Midbrain (tissue), 1 donor: ENCODE data around the gene ARHGAP28.

ENCODE experiments used
- DNase-seq: peaks from one replicate; lab custom pipeline; 2025; lab: John Stamatoyannopoulos, UW

Gene ARHGAP28

GRCh38 chr18:6874315-6874714 lies 144.8 kb downstream of the ARHGAP28 start:
- no peak for DNase-seq

- no peak for DNase-seq
These were observed 146.2 kb downstream of the ARHGAP28 start for GRCh38 chr18:6875749-6876148.

DNA sequence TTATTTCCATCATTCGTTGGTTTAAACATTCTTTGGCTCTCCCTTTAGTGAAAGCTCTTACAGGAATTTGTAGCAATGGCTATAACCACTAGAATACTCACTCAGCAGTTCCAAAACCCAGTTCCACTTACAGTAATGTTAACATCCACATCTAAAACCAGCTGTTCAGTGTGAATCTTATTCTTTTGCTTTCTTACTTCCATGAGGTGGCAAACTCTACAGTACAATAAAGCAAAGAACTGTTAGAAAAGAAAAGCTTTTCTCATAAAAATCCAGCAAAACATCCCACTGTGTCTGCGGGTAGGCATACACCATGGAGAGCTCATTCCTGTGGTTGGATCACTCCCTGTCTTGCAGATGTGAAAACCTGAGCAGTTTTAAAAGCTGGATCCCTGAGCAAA lies 147.1 kb downstream of the ARHGAP28 start:
- DNase-seq = no peak

- DNase-seq = no peak
These were observed 147.8 kb downstream of the ARHGAP28 start for GRCh38 chr18:6877288-6877687.

DNA sequence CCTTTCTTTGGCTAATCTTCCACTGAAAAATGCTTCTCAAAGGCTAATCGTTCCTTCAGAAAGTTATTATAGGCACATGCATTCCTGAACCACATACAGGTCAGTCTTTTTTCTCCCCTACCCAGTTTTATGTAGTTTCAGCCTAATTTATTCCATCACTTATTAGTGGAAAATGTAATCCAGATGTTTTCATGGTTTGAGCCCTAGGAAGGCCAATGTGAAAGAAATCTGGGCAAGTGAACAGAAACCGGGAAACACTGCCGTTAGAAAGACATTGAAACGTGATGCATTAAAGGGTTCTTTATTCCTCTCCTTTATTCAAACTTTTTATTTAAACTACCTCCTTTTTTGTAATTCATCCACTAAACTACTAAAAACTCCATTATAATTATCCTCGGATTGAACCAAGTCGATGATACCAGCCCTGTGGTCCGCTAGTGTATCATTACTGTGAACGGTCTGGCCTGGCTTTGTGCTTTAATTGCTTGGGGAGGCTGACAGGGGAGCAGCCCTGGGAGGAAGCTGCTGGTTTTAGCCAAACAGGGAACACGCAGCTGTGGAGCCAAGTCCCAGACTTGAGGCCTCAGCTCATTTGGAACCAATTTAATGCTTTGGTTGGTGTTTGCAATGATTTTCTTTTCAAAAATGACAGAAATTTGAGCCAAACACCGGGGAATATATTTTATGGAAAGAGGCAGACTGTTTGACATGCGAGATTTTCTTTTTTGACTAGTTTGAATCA lies 149.2 kb downstream of the ARHGAP28 start:
- no peak for DNase-seq

GRCh38 chr18:6879508-6880195 lies 150.1 kb downstream of the ARHGAP28 start:
- DNase-seq = no peak

- DNase-seq = no peak
These were observed 151.7 kb downstream of the ARHGAP28 start for GRCh38 chr18:6881034-6881820.

DNA sequence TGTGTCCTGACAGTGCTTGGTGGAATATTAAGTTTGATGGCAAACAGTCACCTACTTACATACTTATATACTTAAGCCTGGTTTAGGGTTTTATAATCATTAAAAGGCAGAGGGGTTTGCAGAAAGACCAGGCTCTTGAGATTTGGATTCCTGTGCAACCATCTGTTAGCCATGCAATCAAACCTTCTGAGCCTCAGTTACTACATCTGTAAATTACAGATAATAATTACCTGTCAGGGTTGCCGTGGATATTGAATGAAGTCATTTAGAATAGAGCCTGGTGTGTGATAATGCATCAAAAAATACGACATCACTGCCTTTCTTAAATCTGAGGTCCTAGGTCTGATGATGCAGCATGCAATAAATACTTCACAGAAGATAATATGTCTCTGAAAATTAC lies 152.9 kb downstream of the ARHGAP28 start:
- no peak for DNase-seq

DNA sequence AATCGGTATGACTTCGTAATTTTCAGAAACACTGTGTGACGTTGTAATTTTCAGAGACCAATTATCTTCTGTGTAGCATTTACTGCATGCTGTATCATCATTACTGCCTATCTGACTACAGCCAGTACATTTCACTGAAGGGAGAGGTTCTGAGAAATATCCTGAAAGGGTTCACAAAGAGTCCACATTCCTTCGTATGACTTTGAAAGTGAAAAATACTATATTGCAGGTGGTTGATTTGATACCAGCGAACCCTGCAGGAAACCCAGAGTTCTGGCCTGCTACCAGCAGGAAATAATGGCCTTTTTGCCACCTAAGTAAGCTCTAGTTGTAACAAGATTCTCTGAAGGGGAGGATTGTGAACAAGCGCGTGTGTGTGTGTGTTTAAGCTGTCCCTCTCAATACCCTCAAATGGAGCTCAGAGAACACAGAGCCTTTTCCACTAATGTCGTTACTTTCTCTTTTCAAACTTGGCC lies 155.5 kb downstream of the ARHGAP28 start:
- DNase-seq = no peak

DNA sequence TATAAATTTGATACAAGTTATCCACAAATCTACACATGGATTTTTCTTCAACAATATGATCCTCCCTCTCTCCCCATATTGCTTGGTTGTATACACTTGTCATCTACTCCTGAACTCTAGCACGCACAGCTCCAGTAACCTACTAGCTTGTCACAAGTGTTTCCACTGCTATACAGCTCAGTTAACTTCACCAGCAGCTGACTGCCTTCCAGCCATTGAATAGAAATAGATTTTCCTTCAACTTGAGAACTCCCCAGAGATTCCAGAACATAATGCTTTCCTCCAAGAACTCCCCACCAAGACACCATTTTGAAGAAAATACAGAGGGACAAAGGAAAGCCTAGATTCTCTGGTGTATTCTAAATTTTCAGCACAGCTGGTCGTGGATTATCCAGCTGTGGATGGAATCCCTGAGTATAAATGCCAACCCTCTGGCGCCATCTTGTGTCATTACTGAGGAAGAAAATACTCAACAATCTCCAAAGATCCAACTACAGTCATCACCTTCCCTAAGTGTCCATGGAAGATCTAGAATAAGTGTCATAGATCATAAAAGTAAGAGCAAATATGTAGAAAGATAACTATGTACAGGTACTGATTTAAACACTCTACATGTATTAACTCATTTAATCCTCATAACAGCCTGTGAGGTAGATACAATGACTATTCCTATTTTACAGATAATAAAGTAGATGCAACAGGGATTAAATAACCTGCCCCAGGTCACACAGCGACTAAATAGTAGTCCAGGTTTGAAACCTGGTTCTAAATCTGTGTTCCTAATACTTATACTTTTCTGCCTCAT lies 156.7 kb downstream of the ARHGAP28 start:
- DNase-seq = peak; percentile 66

DNA sequence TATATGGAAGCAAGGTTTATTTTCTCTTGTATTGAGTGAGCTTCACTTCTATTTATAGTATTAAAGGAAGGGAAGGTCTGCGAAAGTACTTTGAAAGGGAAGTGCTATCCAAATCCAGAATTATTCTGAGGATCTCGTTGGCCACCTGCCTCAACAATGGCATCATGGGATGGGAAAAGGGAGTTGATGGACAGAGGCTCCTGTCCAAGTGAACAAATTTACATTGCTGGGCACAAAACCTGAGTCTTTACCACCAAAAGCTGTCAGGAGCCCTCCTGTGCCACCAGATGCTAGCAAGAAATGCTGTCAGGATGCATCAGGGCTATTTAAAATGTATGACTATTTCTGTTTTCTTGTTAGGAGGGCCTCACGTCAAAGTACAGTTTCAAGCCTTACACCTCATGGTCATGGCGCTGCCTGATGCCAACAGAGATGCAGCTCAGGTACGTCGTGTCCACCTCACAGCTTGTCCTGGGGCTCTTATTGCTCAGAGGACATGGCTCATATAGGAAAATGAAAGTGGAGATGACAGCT lies 157.3 kb downstream of the ARHGAP28 start:
- no peak for DNase-seq

- no peak for DNase-seq
These were observed 162.3 kb downstream of the ARHGAP28 start for GRCh38 chr18:6891788-6892187.

DNA sequence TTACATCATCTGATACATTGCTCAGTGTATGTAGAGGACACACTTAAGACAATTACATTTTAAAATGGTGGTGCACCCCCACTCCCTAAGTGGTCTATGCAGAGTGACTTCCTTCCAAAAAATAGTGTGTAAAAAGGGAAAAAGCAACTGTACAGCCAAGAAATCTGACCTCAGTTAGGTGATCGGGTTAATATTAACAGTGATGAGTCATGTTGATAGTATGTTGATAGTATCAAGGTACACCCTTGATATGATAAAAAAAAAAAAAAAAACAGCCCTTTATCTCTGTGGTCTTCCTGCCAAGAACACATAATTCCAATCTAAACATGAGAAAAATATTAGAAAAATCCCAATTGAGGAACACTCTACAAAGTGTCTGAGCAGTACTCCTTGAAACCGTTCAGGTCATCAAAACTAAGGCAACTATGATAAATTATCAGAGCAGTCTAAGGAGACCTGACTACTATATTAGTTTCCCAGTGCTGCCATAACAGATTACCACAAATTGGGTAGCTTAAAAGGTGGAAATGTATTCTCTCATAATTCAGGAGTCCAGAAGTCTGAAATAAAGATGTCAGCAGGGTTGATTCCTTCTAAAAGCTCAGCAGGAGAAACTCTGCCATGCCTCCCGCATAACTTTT lies 171.9 kb downstream of the ARHGAP28 start:
- DNase-seq = no peak

GRCh38 chr18:6917072-6917471 lies 187.6 kb downstream of the ARHGAP28 start:
- no peak for DNase-seq

DNA sequence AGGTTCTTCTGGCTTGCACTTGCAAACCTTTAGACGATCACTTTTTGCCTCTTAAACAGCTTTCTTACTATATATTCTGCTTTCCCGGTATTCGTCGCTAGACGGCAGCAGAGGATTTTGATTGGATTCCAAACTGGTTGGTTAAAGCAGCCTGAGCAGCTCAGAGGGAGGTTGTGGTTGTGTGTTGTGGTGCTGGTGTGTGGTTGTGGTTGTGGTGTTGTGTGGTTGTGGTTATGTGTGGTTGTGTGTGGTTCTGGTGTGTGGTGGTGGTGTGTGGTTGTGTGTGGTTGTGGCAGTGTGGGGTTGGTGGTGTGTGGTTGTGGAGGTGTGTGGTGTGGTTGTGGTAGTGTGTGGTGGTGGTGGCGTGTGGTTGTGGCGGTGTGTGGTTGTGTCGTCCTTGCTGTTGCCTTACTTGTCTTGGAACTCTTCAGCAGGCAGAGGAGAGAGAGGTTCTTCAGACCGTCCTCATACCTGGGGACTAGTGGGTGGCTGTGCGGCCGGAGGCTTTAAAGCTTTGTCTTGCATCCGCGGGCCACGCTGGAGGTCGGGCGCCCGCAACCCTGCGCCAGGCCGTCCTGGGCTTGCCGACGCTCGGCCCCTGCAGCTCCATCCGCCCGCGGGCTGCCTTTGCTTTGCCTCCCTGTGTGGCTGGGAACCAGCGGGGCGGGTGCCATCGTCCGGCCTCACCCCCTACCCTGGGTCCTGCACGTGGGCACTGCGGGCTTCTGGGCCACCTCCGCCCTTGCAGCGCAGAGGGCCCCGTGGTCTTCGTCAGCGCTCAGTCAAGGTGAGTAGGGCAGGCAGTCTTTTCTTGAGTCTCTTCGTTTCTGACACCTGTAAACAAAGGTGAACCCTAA lies 190.8 kb downstream of the ARHGAP28 start:
- peak; percentile 36 for DNase-seq

DNA sequence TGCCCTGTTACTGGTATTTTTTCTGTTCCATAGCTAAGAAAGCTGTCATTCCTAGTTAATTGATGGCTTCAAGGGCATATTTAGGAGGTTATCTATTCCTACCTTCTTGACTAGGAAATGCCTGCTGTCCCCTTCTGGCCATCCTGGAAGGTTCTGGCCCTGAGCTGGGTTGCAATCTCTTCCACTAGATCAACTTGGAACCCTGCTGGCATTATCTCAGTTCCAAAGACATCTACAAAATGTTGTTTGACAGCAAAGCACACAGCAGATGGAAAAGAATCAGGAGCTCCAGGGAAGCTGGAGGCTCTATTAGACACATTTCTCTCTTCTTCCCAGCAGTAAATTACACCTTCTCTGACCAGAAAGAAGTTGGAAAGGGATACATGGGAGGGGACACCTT lies 192.1 kb downstream of the ARHGAP28 start:
- no peak for DNase-seq

- DNase-seq = no peak
These were observed 193.7 kb downstream of the ARHGAP28 start for GRCh38 chr18:6923220-6923619.

DNA sequence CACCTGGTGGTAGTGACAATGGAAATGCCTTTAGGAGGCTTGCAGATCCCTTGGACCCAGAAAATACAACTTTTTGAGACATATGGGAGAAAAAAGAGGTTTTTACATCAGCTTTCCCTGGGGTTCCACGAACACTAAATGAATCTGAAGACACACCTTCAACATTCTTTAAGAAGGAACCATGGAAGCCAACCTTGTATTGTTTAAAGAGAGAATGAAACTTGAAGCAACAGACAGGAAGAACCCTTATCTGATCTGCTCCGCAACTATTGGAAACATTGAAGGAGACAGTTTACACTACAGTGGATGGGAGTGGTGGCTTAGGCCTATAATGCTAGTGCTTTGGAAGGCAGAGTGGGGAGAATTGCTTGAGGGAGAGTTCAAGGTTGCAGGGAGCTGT lies 197.6 kb downstream of the ARHGAP28 start:
- no peak for DNase-seq

- DNase-seq = no peak
These were observed 198.8 kb downstream of the ARHGAP28 start for GRCh38 chr18:6928359-6928758.
